HCT116 (cell line): ENCODE data around the gene DCAF17.
"Not testable (repeated sequence)": the region's sequence is repeated elsewhere in the genome, so short reads cannot be mapped to it uniquely, and the experiment has no call there.

Experiments
- CTCF ChIP-seq, 3 experiments: fragments of 200-600 bp in 1 of 3; sonication (generic) in 1 of 3; IDR thresholded peaks in 2 of 3; conservative IDR thresholded peaks in 1 of 3; 2 replicates each; pipeline ENCODE4 v1.5.1; 2012 to 2017; ENCODE audit warnings: low read depth in 2 of 3, low read length in 2 of 3, antibody characterized with exemption in 1 of 3, borderline replicate concordance in 1 of 3, control low read depth in 1 of 3, mild to moderate bottlenecking in 1 of 3, mixed read lengths in 1 of 3, mixed run types in 1 of 3, moderate library complexity in 1 of 3; ENCODE audit not compliant: insufficient read depth in 1 of 3
- EGR1 ChIP-seq: IDR thresholded peaks from 2 replicates; pipeline ENCODE4 v1.6.1; 2012; ENCODE audit warnings: low read depth
- JUND ChIP-seq: IDR thresholded peaks from 2 replicates; pipeline ENCODE4 v1.6.1; 2012
- POLR2A ChIP-seq: IDR thresholded peaks from 2 replicates; pipeline ENCODE4 v1.7.0; 2011; ENCODE audit warnings: borderline replicate concordance; ENCODE audit not compliant: insufficient read depth, insufficient read length; ENCODE audit errors: extremely low read depth
- POLR2AphosphoS5 ChIP-seq: IDR thresholded peaks from 2 replicates; pipeline ENCODE4 v1.6.1; 2011; ENCODE audit warnings: mild to moderate bottlenecking, low read depth, low read length, moderate library complexity
- YY1 ChIP-seq: IDR thresholded peaks from 2 replicates; pipeline ENCODE4 v1.6.1; 2011; ENCODE audit warnings: low read length, low read depth, moderate library complexity, mild to moderate bottlenecking; ENCODE audit not compliant: insufficient replicate concordance; ENCODE audit errors: extremely low read depth
- TF ChIP-seq, protein P1 (sequence below): IDR thresholded peaks from 2 replicates; pipeline ENCODE4 v1.6.1; 2011; ENCODE audit warnings: mild to moderate bottlenecking, low read length, moderate library complexity; ENCODE audit not compliant: insufficient replicate concordance; ENCODE audit errors: extremely low read depth

DNA sequence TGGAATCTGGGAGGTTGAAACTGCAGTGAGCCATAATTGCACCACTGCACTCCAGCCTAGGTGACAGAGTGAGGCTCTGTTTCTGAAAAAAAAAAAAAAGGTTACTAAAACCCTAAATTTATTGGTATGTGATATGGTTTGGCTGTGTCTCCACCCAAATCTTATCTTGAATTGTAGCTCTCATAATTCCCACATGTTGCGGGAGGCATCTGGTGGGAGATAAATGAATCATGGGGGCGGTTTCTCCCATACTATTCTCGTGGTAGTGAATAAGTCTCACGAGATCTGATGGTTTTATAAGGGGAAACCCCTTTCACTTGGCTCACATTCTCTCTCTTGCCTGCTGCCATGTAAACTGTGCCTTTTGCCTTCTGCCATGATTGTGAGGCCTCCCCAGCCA lies 19.4 kb upstream of the DCAF17 start:
- not testable (repeated sequence) for TF ChIP-seq EGR1; YY1; POLR2AphosphoS5; CTCF (IDR thresholded peaks at IDR 0.05 in 2 of 3, conservative IDR thresholded peaks at IDR 0.05 in 1 of 3; ENCODE audit: borderline replicate concordance in 1 of 3, insufficient read depth in 1 of 3, low read depth in 2 of 3, low read length in 2 of 3); POLR2A; JUND
- TF ChIP-seq, protein P1, sequence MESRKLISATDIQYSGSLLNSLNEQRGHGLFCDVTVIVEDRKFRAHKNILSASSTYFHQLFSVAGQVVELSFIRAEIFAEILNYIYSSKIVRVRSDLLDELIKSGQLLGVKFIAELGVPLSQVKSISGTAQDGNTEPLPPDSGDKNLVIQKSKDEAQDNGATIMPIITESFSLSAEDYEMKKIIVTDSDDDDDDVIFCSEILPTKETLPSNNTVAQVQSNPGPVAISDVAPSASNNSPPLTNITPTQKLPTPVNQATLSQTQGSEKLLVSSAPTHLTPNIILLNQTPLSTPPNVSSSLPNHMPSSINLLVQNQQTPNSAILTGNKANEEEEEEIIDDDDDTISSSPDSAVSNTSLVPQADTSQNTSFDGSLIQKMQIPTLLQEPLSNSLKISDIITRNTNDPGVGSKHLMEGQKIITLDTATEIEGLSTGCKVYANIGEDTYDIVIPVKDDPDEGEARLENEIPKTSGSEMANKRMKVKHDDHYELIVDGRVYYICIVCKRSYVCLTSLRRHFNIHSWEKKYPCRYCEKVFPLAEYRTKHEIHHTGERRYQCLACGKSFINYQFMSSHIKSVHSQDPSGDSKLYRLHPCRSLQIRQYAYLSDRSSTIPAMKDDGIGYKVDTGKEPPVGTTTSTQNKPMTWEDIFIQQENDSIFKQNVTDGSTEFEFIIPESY = not testable (repeated sequence)
